Transverse colon (tissue), 4 donors: ENCODE measurements around the gene EFCAB14. TPM values are rescaled to one million over a fixed set of nuclear protein-coding genes. Genes with fewer than 3 reads are reported as not detected.

Source experiments
- DNase-seq: peaks from one replicate; pipeline ENCODE4 v3.0.0-alpha.2; 2019
- H3K27ac ChIP-seq, 4 donors: fragments of 200-600 bp; sonication (generic); 2 replicates each; pipeline ENCODE4 v1.5.1; 2016 to 2018; ENCODE audit warnings: inconsistent platforms in 4 of 4
- H3K27me3 ChIP-seq: fragments of 200-600 bp; sonication (generic); 2 replicates; pipeline ENCODE4 v1.5.1; 2017; ENCODE audit warnings: inconsistent platforms
- H3K36me3 ChIP-seq, 4 donors: fragments of 200-600 bp; sonication (generic); 2 replicates each; pipeline ENCODE4 v1.5.1; 2017 to 2019; ENCODE audit warnings: inconsistent platforms in 4 of 4
- H3K4me1 ChIP-seq, 4 donors: fragments of 200-600 bp; sonication (generic); 2 replicates each; pipeline ENCODE4 v1.5.1; 2017 to 2020; ENCODE audit warnings: inconsistent platforms in 4 of 4
- H3K4me3 ChIP-seq, 4 donors: fragments of 200-600 bp; sonication (generic); 1 replicate in 1 of 4; 2 replicates in 3 of 4; pipeline versions ENCODE4 v1.5.1 to v1.6.1; 2017 to 2019; ENCODE audit warnings: inconsistent platforms in 4 of 4
- H3K9me3 ChIP-seq, 2 donors: fragments of 200-600 bp; sonication (generic); 2 replicates each; pipeline ENCODE4 v1.5.1; 2017 to 2019; ENCODE audit warnings: inconsistent platforms in 2 of 2
- EP300 ChIP-seq: sonication (generic); formaldehyde crosslinking; IDR thresholded peaks from one replicate; pipeline ENCODE4 v1.6.1; 2017; ENCODE audit warnings: antibody characterized with exemption, low read depth
- POLR2A ChIP-seq: fragments of 450-650 bp; IDR thresholded peaks from one replicate; pipeline ENCODE4 v1.6.1; 2016; ENCODE audit warnings: antibody characterized with exemption, mild to moderate bottlenecking, moderate library complexity
- POLR2AphosphoS5 ChIP-seq, 3 donors: sonication (generic); formaldehyde crosslinking; IDR thresholded peaks; one replicate each; pipeline ENCODE4 v1.6.1; 2016; ENCODE audit warnings: antibody characterized with exemption in 3 of 3
- WGBS, 2 donors: methylation state at CpG; one replicate each; pipeline ENCODE4 v1.1.5; 2018; ENCODE audit warnings: low coverage in 1 of 2; 5-methylcytosine and 5-hydroxymethylcytosine counted together
- in situ Hi-C, 4 donors: fragments of 200-750 bp; cut with MboI; loops; one replicate each; pipeline versions ENCODE4 v1.15.0 to v1.15.1; 2017; ENCODE audit warnings: low sequenced_read_pairs in 3 of 4, low pct_ligation_motif_present in 1 of 4, low pct_unique_long_range_greater_than_20kb in 1 of 4
- intact Hi-C: fragments of 100-400 bp; cut with DNase I; formaldehyde crosslinking; loops from one replicate; pipeline ENCODE4 v1.15.1; 2023; ENCODE audit warnings: low total_unique reads
- total RNA-seq, 4 donors: library from RNA; depleted of rRNA; stranded (reverse); fragments of >200 nt; gene quantifications; one replicate each; pipeline ENCODE4 v1.1.0, GENCODE V29; 2016
- TF ChIP-seq, protein P1 (sequence below), 5 experiments: fragments of 200-600 bp in 3 of 5; fragments of 450-650 bp in 2 of 5; sonication (generic) in 3 of 5; IDR thresholded peaks; 1 replicate in 2 of 5; 2 replicates in 3 of 5; pipeline ENCODE4 v1.5.1; 2016 to 2017; ENCODE audit warnings: antibody characterized with exemption in 5 of 5, inconsistent platforms in 3 of 5, mild to moderate bottlenecking in 2 of 5, moderate library complexity in 1 of 5

Gene EFCAB14
- total RNA-seq, 4 donors from 2014 or later: 48.2 to 119 (median 85.4) TPM

DNA sequence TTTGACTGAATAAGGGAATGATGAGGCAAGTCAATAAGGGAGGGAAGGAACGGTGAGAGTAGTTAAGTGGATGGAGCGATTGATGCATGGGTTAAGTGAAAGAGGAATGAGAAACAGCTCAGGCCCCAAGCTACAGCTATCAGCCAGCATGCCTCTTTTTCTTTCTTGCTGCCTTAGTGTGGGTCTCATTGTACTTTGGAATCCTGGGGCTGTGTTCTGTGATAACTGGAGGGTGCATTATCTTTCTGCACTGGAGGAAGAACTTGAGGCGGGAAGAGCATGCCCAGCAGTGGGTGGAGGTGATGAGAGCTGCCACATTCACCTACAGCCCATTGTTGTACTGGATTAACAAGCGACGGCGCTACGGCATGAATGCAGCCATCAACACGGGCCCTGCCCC is 46.2 kb downstream of the EFCAB14 start:
- peaks cover 0 to 22% (median 6%) of the 10 kb centered on the region in 4 donors for H3K36me3 ChIP-seq
- no peaks in the 10 kb centered on the region for H3K27me3 ChIP-seq
- intact Hi-C loops: no loop called here
- in situ Hi-C loops: no loop called here
- no peak for TF ChIP-seq POLR2AphosphoS5 (IDR thresholded peaks at IDR 0.05)
- TF ChIP-seq, protein P1, sequence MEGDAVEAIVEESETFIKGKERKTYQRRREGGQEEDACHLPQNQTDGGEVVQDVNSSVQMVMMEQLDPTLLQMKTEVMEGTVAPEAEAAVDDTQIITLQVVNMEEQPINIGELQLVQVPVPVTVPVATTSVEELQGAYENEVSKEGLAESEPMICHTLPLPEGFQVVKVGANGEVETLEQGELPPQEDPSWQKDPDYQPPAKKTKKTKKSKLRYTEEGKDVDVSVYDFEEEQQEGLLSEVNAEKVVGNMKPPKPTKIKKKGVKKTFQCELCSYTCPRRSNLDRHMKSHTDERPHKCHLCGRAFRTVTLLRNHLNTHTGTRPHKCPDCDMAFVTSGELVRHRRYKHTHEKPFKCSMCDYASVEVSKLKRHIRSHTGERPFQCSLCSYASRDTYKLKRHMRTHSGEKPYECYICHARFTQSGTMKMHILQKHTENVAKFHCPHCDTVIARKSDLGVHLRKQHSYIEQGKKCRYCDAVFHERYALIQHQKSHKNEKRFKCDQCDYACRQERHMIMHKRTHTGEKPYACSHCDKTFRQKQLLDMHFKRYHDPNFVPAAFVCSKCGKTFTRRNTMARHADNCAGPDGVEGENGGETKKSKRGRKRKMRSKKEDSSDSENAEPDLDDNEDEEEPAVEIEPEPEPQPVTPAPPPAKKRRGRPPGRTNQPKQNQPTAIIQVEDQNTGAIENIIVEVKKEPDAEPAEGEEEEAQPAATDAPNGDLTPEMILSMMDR (IDR thresholded peaks at IDR 0.05): no peak
- no peak for TF ChIP-seq EP300
- no peak for TF ChIP-seq POLR2A
- H3K9me3 ChIP-seq: no peaks in the 10 kb centered on the region
- H3K27ac ChIP-seq: no peak overlapping the region
- WGBS, 2 donors: 0 to 80% methylated on average over 1 to 8 of the region's 8 CpGs
- H3K4me1 ChIP-seq: peaks cover 0 to 5% (median 0%) of the 10 kb centered on the region in 4 donors
- no peak overlapping the region for H3K4me3 ChIP-seq
- DNase-seq: no peak

GRCh38 chr1:46671554-46671953 is 47.4 kb downstream of the EFCAB14 start, which contains the start of gene TEX38:
Gene TEX38, plus strand, starts transcription at chr1:46671854. Its CDS starts 81 bp downstream, at chr1:46671935.
- intact Hi-C loops: no loop called here
- TF ChIP-seq, protein P1 (IDR thresholded peaks at IDR 0.05): no peak
- no peak for TF ChIP-seq EP300
- TF ChIP-seq POLR2AphosphoS5 (IDR thresholded peaks at IDR 0.05): no peak
- TF ChIP-seq POLR2A: no peak

GRCh38 chr1:46670134-46670533 is 48.8 kb downstream of the EFCAB14 start:
- in situ Hi-C loops: no loop called here
- peaks cover 8 to 29% (median 14%) of the 10 kb centered on the region in 4 donors for H3K4me1 ChIP-seq
- TF ChIP-seq EP300: no peak
- TF ChIP-seq POLR2AphosphoS5 (IDR thresholded peaks at IDR 0.05): no peak
- TF ChIP-seq POLR2A: no peak
- TF ChIP-seq, protein P1 (IDR thresholded peaks at IDR 0.05): no peak
- DNase-seq: no peak
- H3K36me3 ChIP-seq: peaks cover 0 to 7% (median 0%) of the 10 kb centered on the region in 4 donors
- WGBS, 2 donors: 90 to 100% methylated on average over 1 of the region's 1 CpG
- no peaks in the 10 kb centered on the region for H3K9me3 ChIP-seq
- no peak overlapping the region for H3K27ac ChIP-seq
- H3K27me3 ChIP-seq: no peaks in the 10 kb centered on the region
- intact Hi-C loops: no loop called here
- H3K4me3 ChIP-seq: no peak overlapping the region

More at GRCh38 chr1:46671554-46671953, 47.4 kb downstream of the EFCAB14 start, which contains the start of gene TEX38:
- DNase-seq: no peak
- in situ Hi-C loops: no loop called here
- 95% methylated on average over 2 of the region's 3 CpGs; no CpG with 5 or more reads in 1 of the 2 donors for WGBS, 2 donors
- Histone ChIP-seq H3K9me3 (no peaks in the 10 kb centered on the region), H3K4me3 (no peak within 1 kb of the TSS), H3K36me3 (peaks cover 0 to 11% (median 4%) of the 10 kb centered on the region in 4 donors), H3K27ac (no peak within 1 kb of the TSS), H3K4me1 (peaks cover 7 to 16% (median 11%) of the 10 kb centered on the region in 4 donors), H3K27me3 (no peaks in the 10 kb centered on the region)

GRCh38 chr1:46667782-46668760 is 50.8 kb downstream of the EFCAB14 start, which contains the start of gene ATPAF1:
Gene ATPAF1, minus strand, starts transcription at chr1:46668364. Its CDS starts 42 bp downstream, at chr1:46668322.
- in situ Hi-C loops (no loop called here), intact Hi-C loops (no loop called here)
- TF ChIP-seq POLR2AphosphoS5 (IDR thresholded peaks at IDR 0.05) (peak in 2 of 3 donors; percentile 9 to 10), POLR2A (no peak), EP300 (no peak)
- DNase-seq: peak; percentile 73
- H3K4me1 ChIP-seq: peaks cover 8 to 29% (median 14%) of the 10 kb centered on the region in 4 donors
- peaks cover 0 to 12% (median 3%) of the 10 kb centered on the region in 4 donors for H3K36me3 ChIP-seq
- peak within 1 kb of the TSS; percentile 85 to 91 (median 88) for H3K27ac ChIP-seq
- no peaks in the 10 kb centered on the region for H3K27me3 ChIP-seq
- peak within 1 kb of the TSS; percentile 79 to 100 (median 92) for H3K4me3 ChIP-seq
- 1% methylated on average over 79 of the region's 96 CpGs; no CpG with 5 or more reads in 1 of the 2 donors for WGBS, 2 donors
- H3K9me3 ChIP-seq: no peaks in the 10 kb centered on the region
